GM19351 (cell line): ENCODE data around the gene CDX1.

Experiments
- ATAC-seq: cut with Tn5 transposase; IDR thresholded peaks from one replicate; pipeline ENCODE4 v1.9.1; 2021; ENCODE audit warnings: mild to moderate bottlenecking, moderate library complexity; ENCODE audit not compliant: unreplicated experiment

The CDX1 gene

DNA sequence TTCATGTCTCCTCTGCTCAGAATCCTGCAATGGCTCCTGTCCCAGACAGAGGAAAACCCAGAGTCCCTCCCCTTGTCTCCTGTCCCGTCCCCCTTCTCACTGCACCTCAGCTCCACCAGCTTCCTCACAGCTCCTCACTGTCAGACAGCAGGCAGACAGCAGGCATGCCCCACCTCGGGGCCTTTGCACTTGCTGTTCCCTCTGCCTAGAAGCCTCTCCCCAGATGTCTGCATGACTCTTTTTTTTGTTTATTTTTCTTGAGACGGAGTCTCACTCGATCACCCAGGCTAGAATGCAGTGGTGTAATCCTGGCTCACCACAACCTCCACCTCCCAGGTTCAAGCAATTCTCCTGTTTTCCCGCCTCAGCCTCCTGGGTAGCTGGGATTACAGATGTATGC lies 14.4 kb downstream of the CDX1 start:
- ATAC-seq, result no peak

DNA sequence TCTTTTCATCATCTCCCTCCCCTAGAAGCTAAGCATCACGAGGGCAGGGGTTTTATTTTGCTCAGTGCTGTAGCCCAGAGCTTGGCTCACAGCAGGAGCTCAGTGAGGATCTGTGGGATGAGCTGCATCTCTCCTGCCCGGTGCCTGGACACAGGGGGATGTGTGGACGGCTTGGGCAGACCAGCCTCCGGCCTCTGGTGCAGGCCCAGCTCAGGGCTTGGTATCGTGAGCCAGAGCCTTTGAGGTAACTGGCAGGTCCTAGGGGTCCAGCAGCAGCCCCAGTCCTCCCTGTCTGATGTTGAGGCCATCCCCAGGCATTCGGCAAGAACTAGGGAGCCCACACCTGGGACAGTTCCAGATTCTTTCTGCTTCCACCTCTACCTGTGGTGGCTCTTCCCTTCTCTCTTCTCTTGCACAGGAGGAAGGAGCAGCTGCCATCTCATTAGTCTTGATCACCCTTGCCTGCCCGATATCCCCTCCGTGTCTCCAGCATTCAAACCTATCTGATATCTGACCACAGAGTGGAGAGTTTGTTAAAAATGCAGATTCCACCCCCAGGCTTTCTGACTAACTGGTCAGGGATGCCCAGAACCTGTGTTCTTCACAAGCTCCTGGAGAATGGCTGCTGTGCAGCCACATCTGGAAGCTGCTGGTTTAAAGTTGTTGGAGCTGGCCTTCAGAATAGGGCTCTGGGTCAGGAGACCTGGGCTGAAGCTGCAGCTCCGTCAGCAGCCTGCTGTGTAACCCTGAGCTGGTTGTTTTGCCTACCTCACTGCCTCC lies 15.4 kb downstream of the CDX1 start:
- ATAC-seq, result no peak

DNA sequence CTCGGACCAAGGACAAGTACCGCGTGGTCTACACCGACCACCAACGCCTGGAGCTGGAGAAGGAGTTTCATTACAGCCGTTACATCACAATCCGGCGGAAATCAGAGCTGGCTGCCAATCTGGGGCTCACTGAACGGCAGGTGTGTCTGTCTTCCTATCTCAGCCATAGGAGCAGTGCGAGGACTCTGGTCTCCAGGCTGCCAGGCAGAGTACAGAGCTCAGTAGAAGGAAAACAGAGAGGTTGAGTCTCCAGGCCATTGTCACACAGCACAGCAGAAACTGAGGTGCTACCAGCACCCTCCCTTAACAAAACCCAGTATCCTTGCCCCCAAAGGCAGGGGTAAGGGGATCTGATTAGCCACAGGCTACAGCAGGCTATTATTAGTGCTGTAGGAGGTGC lies 16.2 kb downstream of the CDX1 start:
- no peak for ATAC-seq

DNA sequence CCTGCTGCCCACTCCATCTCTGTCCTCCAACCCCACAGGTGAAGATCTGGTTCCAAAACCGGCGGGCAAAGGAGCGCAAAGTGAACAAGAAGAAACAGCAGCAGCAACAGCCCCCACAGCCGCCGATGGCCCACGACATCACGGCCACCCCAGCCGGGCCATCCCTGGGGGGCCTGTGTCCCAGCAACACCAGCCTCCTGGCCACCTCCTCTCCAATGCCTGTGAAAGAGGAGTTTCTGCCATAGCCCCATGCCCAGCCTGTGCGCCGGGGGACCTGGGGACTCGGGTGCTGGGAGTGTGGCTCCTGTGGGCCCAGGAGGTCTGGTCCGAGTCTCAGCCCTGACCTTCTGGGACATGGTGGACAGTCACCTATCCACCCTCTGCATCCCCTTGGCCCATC lies 16.9 kb downstream of the CDX1 start:
- no peak for ATAC-seq

DNA sequence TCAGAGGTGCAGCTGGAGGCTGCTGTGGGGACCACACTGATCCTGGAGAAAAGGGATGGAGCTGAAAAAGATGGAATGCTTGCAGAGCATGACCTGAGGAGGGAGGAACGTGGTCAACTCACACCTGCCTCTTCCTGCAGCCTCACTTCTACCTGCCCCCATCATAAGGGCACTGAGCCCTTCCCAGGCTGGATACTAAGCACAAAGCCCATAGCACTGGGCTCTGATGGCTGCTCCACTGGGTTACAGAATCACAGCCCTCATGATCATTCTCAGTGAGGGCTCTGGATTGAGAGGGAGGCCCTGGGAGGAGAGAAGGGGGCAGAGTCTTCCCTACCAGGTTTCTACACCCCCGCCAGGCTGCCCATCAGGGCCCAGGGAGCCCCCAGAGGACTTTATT lies 17.4 kb downstream of the CDX1 start:
- ATAC-seq, result no peak

DNA sequence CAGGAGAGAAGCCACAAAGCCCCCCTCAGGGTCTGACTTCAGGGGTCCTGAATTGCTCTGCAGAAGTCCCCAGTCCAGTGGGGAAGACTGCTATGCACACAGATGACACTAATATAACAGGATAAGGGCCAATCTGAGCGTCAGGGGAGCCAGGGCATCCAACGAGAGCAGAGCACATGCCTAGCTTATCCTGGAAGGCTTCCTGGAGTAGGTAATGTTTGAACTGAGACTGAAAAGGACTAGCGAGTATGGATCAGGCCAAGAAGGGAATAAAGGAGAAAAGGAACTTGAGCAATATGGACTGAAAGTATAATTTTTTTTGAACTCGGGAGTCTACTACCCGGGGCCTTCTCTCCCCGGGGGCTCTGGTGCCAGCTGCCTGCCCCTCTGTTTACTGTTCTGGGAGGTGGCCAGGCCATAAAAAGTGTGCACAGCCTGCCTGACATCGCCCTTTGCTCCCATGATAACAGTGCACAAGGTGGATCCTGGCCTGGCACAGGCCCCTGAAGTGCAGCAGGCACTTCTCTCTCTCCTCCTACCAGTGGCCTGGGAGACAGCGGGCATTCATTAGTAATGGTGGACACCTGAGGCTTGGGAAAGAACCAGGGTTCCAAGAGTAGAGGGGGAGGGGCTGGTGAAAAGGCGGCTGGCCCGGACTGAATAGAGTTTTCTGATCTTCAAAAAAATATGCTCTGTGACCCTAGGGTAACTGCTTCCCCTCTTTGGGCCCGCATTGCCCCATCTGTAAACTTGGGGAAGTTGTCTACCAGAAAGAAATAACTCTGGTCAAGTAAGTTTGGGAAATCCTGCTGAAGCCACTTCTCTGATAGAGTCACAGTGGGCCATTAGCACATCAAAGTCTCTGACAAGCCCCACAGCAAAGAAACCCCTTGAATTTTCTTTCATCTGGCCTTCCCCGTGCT lies 18.7 kb downstream of the CDX1 start:
- ATAC-seq, result no peak

DNA sequence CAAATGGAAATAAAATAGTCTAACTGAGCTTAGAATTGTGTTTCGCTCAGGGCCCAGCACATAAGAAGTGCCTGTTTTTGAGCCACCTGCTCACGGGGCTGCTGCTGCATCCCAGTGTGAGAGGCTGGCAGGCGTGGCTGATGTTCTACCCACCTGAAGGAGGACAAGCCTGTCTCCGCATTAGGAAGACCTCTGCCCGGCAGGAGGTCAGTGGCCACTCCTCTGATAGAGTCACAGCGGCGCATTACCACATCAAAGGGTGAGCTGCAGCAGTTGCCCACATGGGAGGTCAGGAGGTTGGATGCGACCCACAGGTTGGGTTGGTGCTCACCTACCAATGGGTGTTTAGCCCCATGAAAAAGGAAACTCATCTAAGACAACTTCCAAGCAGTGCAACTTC lies 19.6 kb downstream of the CDX1 start:
- no peak for ATAC-seq

DNA sequence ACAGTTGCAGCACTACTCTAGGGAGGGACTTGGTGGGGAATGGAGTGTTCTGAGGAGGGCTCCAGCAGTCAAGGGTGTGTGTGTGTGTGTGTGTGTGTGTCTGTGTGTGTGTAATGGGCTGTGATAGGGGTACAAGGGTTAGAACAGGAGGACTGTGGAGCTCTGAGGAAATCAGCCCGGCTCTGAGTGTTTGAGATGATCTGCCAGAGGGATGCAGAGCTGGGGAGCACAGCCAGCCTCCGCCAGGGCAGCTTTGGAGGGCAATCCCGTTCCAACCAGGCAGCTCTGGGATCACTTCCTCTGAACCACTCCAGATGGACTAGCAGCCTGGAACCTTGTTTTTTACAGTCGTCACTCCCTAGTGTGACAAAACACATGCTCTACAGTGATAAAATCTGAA lies 20.3 kb downstream of the CDX1 start:
- ATAC-seq, result no peak

DNA sequence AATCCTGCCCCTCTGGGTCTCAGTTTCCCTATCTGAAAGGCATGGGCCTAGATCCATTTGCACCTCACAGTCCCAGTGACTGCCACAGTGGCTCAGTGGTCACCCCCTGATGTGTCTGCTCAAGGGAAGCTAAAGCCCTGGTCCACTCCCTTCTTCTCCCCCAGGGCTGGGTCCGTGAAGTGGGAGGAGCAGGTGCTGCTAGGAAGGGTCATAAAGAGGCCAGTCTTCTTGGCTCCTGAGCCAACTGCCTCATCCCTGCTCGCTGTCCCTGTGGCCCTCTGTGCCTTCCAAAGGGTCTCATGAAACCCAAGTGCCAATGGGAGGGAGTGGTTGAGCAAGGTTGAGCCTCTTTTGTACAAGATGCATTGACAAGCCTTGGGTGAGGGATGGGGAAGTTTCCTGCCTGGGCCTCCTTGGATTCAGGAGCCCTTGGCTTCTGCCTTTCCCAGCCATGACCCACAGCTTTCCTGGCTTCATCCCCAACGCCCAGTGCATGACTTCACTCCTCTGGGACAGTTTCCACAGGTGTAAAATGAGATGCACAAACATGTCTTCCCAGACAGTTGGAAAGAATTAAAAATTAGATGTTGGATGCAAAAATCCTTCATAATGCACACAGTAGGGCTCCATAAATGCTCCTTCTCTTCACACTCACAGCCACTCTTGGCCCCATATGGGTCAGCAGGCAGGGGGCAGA lies 21.7 kb downstream of the CDX1 start:
- ATAC-seq, result no peak

DNA sequence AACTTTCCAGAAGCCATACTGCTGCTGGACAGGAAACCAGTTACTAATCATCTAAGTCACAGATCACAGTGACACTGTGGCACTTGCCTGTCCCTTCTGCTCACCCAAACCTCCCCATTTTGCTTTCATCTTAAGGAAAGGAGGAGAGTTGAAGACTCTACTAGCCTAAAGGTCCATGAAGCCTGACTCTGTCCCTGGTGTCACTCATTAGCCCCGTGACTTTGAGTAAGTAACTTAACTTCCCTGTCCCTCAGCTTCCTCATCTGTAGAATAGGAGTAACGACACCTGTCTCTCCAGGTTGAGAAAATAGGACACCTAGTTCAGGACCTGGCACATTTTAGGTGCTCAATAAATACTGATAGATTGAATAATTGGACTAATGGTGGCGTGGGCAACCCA lies 22.7 kb downstream of the CDX1 start:
- ATAC-seq, result no peak

DNA sequence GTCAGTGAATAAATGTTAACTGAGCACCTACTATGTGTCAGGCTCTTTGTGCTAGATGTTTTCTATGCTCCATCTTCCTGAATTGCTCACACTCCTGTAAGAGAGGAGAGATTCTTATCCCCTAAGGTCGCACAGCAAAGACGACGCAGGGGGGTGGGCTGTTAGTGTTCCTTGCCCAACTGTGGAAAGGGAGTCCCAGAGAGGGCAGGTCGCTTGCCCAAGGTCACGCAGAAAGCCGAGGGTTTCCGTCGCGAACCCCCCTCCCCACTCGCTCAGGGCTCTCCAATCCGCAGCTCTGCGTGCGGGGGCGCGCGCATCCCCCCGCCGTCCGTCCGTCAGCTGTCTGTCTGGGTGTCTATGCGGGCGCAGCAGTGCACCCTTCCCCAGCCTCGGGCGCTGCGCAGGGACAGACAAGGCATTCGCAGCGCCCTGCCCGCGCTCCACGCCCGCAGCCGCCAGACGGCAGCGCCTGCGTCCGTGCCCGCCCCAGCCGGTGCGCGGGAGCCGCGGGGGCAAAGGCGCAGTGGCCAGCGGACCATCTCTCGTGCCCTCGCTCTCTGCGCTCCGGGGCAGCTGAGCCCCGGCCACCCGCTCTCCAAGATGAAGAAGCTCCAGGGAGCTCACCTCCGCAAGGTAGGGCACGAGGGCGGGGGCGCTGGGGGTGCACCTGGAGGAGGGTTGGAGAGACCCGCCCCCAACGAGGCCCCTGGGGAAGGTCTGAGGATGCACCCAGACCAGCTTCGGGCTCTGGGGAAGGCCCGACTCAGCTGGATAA lies 23.3 kb downstream of the CDX1 start, which contains the start of gene SLC6A7:
Gene SLC6A7, plus strand, starts transcription at position 335 of the 775 bp plus-strand sequence. Its CDS starts 266 bp downstream, at position 601.
- no peak for ATAC-seq

DNA sequence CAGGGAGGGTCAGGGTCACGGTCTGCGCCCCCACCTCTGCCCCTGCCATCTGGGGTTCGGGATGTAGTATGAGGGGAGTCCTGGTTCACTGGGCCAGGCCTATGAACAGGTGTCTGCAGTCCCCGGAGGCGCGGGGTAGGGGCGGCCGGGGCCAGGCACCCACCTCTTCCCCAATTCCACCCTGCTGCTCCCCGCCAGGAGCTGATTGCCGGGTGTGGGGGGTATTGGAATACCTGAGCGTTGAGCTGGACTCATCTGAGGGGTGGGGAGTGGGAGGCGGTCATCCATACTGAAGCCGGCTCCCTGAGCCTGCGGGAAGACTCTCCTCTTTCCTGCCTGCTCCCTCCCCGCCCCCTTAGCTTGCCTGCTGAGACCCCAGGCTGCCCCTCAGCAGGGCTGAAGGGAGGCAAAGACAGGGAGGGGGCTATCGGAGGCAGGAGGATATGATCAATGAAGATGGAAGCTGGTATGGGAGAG lies 24.0 kb downstream of the CDX1 start:
- ATAC-seq, result no peak

DNA sequence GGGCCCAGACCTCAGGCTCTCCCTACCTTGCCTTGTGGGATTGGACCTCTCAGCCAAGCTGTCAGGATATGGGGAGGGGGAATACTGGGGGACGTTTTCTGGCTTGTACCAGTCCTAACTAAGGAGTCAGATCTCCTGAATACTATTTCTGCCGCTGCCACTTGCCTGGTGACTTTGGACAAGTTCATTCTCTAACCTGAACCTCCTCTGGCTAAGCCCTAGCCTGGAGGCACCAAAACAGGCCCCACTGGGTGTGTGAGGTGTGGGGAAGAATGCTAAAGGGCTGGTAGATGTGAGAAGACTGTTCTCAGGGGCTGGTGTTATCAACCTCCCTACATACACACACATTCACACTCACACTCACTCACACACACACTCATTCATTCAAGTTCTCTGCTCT lies 24.4 kb downstream of the CDX1 start:
- no peak for ATAC-seq

DNA sequence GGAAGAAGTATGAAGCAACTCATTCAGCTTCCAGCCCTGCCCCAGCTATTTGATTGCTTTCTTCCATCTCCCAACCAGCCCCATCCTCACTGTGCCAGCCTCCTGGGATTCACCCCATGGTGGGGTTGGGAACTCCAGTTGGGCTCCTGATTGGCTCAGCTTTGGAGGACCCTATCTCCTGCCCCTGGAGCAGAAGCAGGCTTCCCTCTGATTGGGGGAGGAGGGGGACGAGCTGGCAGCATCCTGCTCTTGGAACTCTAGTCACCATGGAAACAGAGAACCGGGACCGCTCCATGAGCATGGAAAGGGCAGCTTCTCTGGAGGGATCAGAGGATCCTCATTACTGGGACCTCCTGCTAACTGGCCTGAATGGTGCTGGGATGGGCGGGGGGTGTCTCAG lies 25.9 kb downstream of the CDX1 start:
- ATAC-seq, result no peak

DNA sequence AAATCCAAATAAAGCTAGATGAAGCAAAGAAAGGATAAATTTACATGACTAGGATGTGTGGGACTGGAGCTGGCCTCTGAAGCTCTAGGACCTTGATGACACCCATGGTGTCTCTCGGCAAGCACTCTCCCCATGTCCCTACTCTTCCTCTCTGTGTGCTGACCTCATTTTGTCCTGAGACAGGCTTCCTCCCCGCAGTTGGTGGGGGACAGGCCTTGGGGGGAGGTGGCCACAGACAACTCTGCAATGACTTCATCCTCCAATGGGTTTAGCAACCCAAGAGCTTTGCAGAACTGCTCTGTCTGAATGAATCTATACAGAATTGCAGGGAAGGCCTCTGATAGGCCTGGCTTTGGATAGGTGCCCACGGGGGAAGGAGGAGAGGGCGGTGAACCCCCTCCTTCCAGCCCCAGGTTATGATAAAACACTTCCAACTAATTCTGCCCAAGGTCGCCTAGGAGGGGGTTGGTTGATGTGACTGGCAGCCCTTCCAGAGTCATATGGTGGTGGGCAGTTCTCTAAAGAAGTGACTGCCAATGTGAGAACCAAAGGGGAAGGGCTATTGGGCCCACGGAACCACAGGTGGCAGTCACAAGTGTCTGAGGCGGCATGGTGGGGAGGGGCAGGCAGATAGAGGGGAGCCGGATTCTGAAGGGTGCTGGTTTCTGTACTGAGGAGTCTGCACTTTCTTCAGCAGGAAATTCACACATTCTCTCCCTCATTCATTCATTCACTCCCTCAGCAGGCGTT lies 29.3 kb downstream of the CDX1 start:
- ATAC-seq, result no peak

DNA sequence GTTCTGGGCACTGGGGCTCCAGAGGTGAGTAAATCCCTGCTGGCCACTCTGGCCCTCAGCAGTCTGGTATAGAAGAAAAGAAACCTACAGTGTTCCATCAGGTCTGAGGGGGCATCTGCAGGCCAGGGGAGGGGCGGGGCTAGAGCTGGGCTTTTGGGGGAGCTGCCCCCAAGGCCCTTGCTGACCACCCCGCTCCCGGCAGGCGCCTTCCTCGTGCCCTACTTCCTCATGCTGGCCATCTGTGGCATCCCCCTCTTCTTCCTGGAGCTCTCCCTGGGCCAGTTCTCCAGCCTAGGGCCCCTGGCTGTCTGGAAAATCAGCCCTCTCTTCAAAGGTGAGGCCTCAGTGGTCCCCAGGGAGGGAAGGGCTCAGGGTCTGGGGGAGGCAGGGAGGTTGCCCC lies 29.9 kb downstream of the CDX1 start:
- ATAC-seq, result no peak

DNA sequence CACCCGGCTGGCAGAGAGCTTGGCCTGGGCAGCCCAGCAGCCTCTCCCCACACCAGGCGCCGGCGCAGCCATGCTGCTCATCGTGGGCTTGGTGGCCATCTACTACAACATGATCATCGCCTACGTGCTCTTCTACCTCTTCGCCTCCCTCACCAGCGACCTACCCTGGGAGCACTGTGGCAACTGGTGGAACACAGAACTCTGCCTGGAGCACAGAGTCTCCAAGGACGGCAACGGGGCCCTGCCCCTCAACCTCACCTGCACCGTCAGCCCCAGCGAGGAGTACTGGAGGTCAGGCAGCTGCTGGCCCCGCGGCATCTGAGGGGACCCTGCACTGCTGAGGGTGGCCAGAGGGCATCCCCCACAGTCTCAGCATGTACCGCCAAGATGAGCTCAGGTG lies 30.4 kb downstream of the CDX1 start:
- ATAC-seq, result no peak

DNA sequence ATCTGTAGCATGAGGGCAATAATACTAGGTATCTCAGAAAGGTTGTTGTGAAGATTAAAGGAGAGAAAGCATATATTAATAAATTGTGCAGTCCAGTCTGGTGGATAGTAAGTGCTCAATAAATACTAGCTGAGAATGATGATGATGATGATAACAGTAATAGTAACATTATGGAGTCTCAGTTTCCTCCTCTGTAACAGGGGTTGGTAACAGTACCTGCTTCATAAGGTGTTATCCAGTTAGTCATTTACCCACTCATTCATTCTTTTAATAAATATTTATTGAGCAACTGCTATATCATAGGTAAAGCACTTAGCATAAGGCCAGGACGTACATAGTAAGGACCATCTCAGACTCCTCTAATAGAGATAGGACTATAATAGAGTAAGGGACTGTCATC lies 30.9 kb downstream of the CDX1 start:
- ATAC-seq, result no peak

DNA sequence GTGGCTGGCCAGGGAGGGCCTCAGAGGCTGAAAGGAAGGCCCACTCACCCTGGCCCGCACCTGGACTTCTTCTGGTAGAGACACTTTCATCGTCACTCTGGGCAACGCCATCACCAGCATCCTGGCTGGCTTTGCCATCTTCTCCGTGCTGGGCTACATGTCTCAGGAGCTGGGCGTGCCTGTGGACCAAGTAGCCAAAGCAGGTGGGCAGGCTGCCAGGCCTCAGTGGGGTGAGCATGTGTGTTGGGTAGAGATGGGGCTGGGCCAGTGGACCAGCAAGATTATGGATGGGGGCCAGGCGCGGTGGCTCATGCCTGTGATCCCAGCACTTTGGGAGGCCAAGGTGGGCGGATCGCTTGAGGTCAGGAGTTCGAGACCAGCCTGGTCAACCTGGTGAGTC lies 35.9 kb downstream of the CDX1 start:
- ATAC-seq, result no peak
